NCI-H82 (cell line): ENCODE data around the gene SYNE1.

Experiments
- DNase-seq: peaks from one replicate; lab custom pipeline; 2025; lab: John Stamatoyannopoulos, UW

The SYNE1 gene

DNA sequence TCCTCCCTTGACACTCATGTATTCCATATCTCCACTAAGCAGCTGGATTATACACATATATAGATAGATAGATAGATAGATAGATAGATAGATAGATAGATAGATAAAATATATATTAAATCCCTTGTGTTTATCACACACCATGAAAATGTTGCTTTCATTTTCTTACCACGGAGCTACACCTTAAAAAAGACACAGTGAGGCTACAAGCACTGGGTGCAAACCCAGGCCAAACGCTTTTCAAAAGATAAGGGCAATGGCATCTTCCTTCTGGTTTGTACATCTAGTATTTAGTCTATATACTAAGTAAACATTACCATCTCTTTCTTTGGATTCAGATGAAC is 452.6 kb downstream of the SYNE1 start:
- DNase-seq: no peak

DNA sequence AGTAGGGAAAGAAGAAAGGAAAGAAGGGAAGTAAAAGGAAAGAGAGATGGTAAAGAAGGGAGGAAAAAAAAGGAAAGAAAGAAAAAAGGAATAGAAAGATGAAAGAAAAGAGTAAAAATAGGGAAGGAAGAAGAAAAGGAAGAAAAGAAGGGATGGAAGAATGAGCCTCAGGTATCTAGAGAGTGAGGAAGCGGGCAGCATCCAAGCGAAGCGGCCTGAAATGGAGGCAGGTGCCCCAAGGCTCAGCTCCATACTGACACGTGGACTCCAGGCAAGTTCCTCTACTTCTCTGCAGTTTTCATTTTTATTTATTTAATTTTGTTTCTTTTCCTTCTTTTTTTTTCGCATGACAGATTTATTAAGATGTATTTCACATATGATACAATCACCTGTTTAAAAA is 456.6 kb downstream of the SYNE1 start:
- no peak for DNase-seq

GRCh38 chr6:152176268-152176667 is 460.9 kb downstream of the SYNE1 start:
- peak; percentile 4 for DNase-seq

DNA sequence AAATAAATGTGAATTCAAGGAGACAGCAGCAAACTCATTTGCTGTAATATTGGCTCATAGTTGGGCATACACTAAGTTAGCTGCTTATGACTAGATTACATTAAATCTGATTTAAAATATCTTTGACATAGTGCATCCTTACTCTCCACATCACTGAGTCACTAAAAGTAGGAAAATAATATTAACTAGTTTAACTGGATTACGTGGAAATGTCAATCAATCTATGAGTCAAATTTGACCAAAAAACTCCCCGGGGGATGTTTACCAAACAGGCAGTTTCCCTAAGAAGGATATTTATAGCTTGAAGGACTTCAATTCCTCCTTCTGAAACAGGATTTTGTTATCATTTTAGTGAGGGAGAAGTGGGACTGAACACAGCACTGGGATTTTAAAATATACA is 463.2 kb downstream of the SYNE1 start:
- DNase-seq: no peak

- no peak for DNase-seq
These were observed 463.8 kb downstream of the SYNE1 start for GRCh38 chr6:152173321-152173720.

DNA sequence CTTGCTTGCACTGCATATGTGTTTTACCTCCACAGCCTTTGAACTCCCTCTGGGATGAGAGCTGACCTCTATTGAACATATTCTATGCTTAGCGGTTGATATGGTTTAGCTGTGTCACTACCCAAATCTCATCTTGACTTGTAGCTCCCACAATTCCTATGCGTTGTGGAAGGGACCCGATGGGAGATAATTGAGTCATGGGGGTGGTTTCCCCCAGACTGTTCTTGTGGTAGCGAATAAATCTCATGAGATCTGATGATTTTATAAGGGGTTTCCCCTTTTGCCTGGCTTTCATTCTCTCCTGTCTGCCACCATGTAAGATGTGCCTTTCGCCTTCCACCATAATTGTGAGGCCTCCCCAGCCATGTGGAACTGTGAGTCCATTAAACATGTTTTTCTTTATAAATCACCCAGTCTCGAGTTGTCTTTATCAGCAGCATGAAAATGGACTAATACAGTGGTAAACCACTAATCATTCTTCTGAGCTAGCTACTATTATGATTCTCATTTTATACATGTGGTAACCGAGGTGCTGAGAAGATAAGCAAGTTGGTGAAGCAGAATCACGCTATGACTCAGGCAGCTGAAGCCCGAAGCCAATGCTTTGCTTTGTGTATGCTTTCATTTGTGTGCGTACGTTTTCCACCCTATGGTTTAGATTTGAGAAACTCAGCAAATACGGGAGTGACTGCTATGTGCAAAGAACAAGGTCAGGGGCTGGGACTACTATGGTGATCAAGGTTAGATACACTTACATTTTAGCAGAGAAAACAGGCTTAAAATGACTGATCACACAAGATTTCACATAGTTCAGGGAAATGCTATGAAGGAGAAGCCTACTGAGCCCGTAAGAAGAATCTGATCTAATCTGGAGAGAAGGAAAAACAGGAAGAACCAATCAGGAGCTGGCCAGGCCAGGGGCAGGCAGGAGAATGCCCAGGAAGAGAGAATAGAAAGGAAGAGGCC is 466.2 kb downstream of the SYNE1 start:
- no peak for DNase-seq

DNA sequence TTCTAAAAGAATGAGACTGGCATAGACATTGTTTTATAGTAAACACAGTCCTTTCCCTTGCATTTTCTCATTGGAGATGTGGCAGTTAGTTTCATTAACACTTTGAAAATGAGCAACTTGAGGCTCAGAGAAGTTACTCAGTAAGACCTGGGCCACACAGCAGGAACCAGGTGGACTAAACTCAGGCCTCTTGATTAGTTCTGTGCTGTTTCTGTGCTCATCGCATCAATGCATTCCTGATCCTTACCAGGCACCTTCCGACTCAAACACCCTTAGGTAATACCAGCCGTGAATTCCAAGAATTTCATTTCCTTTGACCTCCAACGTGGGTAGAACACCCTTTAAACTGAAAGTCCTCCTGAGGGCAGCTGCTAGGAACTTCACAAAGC is 466.9 kb downstream of the SYNE1 start:
- DNase-seq: no peak

DNA sequence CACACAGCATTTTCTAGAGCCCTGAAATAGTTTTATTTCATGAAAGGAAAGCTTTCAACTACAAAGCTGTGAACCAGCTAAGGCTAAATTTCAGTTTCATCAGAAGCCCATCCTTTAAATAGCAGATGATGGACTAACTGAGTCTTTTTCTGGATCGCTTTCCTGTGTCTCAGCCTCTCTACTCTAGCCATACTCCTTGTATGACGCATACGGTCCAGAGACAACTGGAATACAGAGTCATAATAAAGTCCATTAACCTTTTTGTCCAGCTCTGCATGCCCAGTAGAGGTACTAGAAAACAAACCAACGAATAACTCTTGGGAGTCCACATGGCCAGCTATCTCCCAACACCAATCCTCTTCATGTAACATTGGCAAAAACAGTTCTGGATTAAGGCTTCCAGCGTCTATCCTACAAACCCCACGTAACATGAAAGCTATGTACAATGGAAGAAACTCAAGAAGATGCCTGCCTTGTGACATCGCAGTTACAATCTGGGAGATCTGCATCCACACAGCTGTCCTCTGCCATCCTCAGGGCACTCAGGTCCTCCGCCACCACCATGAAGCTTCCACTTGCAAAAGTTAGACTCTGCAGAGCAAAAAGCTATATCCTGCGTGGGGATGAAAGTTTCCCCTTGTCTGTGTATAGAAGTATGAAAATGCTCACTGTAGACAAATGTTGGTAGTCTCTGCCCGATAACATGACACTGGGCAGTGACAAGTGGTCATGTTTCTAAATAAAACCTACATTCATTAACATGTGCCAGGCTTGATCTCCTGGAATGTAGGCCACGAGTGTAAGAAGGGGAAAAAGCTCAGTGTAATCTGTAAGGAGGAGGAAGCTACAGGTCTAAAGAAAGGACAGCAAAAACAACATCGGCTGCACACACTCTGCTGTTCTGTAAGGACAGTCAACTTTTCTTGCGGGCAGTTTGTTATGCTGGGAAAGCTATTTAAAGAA is 469.2 kb downstream of the SYNE1 start:
- DNase-seq: no peak

DNA sequence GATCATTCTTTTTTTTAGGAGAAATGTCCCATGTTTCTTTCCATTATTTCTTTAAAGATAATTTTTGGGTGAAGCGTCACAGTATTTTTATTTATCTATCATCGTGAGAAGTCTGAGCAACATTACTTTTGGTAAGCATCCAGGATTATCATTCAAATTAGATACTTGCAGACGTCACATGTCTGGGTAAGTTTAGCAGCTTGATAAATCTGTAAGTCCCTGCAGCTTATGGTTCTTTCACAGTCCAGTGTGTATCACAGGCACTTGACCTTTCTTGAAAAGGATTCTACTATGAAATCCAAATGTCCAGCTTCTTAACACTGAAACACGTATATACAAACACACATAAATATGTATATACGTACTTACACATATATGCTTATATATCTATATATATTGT is 470.3 kb downstream of the SYNE1 start:
- DNase-seq: peak; percentile 54

- no peak for DNase-seq
These were observed 470.7 kb downstream of the SYNE1 start for GRCh38 chr6:152166497-152166896.

- DNase-seq: no peak
These were observed 472.2 kb downstream of the SYNE1 start for GRCh38 chr6:152164957-152165356.

- no peak for DNase-seq
These were observed 475.7 kb downstream of the SYNE1 start for GRCh38 chr6:152161501-152161900.

DNA sequence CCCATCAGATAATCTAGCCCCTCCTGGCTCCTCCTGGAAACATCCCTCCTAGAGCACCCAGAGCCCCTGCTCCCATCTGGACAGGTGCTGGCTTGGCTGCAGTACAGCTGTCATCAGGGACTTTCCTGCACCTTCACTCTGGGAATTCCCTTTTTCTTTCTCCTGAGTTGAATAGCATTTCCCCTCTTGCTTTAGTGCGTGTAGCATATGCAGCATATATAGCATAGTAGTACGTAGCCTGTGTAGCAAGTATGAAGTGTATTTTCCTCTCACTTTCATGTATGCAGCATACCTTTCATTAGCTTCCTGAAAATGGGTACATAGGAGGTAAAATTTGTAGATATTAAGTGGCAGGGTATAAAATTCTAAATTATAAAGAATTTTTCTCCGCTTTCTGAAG is 476.8 kb downstream of the SYNE1 start:
- peak; percentile 84 for DNase-seq

DNA sequence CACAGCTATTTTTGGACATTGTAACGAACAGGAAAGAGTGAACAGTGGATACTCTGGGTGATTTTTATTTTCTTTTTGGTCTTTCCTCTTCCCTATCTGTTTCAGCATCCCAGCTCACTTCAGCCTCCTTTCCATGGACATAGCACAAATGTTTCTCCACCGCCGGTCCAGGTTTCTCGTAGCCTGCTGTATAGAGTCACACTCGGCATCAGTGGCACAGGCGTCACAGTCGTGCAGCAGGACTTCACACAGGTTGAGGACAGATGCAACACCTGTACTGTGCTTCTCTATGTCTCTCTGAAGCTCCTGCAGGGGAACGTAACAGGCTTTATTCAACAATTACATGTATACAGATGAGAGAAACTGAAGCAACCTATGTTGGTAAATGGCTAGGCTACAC is 481.4 kb downstream of the SYNE1 start:
- DNase-seq: peak; percentile 10

- peak; percentile 51 for DNase-seq
These were observed 482.4 kb downstream of the SYNE1 start for GRCh38 chr6:152154559-152155356.

DNA sequence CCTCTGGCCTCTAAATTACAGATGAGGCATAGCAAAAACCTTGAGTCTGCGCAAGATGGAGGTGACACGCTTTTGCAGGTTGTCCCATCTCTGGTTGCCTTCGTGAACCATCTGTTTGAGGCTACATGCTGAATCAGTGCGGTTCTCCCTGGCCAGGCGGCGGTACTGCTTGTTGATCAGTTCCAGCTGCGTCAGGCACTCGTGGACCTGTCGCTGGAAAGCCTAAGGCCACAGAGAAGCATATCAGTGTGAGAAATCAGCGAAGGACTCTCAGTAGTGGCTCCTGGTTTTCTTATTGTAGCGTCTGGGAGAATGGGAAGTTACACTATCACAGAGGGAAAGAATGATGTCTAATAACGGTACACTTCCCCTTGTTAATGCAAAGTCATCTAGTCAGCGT is 485.2 kb downstream of the SYNE1 start:
- DNase-seq: peak; percentile 13

GRCh38 chr6:152150196-152150595 is 487.0 kb downstream of the SYNE1 start:
- no peak for DNase-seq

DNA sequence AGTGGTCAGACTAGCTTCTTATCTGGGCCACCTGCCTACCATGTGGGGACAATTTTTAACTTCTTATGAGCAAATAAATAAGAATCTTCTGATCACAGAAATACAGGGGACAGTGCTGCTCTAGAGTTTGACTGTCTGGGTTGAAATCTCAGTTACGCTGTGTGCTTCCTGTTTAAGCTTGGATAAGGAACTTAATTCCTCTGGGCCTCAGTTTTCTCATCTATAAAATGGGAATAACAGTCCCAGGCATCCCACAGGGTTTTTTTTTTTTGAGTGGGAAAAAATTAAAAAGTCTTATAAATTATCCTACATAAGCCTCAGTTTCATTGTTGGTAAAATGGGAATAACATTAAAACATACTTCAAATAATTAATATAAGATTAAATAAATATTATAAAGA is 488.8 kb downstream of the SYNE1 start:
- DNase-seq: no peak

DNA sequence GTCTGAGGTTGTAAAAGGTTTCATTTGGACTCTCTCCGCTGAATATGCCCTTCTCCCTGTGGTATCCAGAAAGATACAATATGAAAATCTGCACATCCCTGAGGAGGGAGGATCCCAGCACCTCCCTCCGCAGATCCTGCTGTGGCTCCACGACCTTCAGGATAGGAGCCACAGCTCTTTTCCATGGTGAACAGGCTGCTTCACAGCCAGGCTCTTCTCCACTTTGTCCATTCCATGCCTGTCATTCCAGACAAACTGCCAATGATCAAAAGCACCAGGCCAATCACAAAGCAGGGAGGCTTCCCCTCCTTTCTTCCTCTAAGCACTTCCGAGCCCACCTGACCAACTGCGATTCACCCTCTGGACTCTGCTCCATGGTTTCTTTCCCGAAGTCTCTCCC is 489.9 kb downstream of the SYNE1 start:
- no peak for DNase-seq

- DNase-seq: no peak
These were observed 490.8 kb downstream of the SYNE1 start for GRCh38 chr6:152146385-152146784.

DNA sequence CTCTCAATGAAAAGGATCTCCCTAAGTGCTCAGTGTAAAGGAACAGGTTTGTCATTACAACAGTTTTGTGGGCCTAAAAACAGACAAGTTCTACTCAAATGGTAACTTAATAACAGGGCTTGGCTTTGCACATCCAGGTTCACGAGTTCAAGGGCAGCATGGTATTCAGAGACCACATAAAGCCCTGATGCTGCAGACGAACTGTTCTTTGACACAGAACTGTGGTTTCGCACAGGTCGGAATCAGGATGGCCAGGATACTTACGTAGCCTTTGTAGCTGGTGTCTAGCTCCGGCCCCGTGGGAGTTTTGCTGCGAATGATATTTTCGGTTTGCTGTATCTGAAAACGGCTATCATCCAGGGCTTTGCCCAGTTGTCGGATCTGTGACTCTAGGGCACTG is 493.8 kb downstream of the SYNE1 start:
- DNase-seq: no peak

GRCh38 chr6:152142105-152142504 is 495.1 kb downstream of the SYNE1 start:
- DNase-seq: no peak
